AG09319 (cell line): ENCODE data around the gene OLA1.

Experiments used
- DNase-seq: peaks from one replicate; pipeline ENCODE4 v3.0.0-alpha.2; 2010; ENCODE audit warnings: low read depth; ENCODE audit errors: extremely low read depth
- CTCF ChIP-seq: IDR thresholded peaks from 2 replicates; pipeline ENCODE4 v1.5.1; 2011; ENCODE audit warnings: low read depth, mild to moderate bottlenecking, inconsistent platforms, low read length, moderate library complexity

The OLA1 gene

GRCh38 chr2:174080672-174081121 lies 167.6 kb downstream of the OLA1 start:
- DNase-seq, result no peak
- no peak for TF ChIP-seq CTCF

GRCh38 chr2:174078275-174078674 lies 170.1 kb downstream of the OLA1 start:
- no peak for DNase-seq
- TF ChIP-seq CTCF, result peak; percentile 55

GRCh38 chr2:174076975-174077374 lies 171.4 kb downstream of the OLA1 start:
- no peak for DNase-seq

GRCh38 chr2:174076040-174076439 lies 172.3 kb downstream of the OLA1 start:
- no peak for TF ChIP-seq CTCF
- DNase-seq, result no peak

More at GRCh38 chr2:174076975-174077374, 171.4 kb downstream of the OLA1 start:
- TF ChIP-seq CTCF, result no peak

GRCh38 chr2:174074831-174075230 lies 173.5 kb downstream of the OLA1 start:
- DNase-seq, result no peak
- TF ChIP-seq CTCF, result no peak

GRCh38 chr2:174072857-174073256 lies 175.5 kb downstream of the OLA1 start:
- TF ChIP-seq CTCF, result no peak
- DNase-seq, result no peak

GRCh38 chr2:174072069-174072468 lies 176.3 kb downstream of the OLA1 start:
- TF ChIP-seq CTCF, result no peak
- DNase-seq, result no peak
